CD4-positive, alpha-beta T cell (primary cell): Measurements from ENCODE around the gene FBRSL1. TPM values are rescaled to one million over a fixed set of nuclear protein-coding genes. Genes with fewer than 3 reads are reported as not detected.
A peak's percentile ranks its signal among the peaks of the same experiment; 100 is the strongest.

Source experiments
- ATAC-seq: fragments of 200-7000 bp; cut with Tn5 transposase; one replicate; pipeline ENCODE4 v1.10.0; 2022; ENCODE audit warnings: mild to moderate bottlenecking; ENCODE audit not compliant: poor library complexity
- CTCF ChIA-PET: fragments of 350-600 bp; sonication (Branson Sonifier 250); formaldehyde crosslinking; loops from one replicate; lab custom pipeline; 2021; ENCODE audit warnings: antibody characterized with exemption, inconsistent platforms; lab: Charles Lee
- POLR2A ChIA-PET: fragments of 350-600 bp; sonication (Branson Sonifier 250); formaldehyde crosslinking; loops from one replicate; lab custom pipeline; 2021; ENCODE audit warnings: antibody characterized with exemption, inconsistent platforms; lab: Charles Lee
- DNase-seq, 14 experiments: peaks; one replicate each; pipeline ENCODE4 v3.0.0-alpha.2; 2013 to 2020; ENCODE audit warnings: mixed read lengths in 2 of 14
- H3K27ac ChIP-seq, 2 donors: one replicate each; pipeline versions ENCODE4 v1.5.1 to v1.7.0; 2013; ENCODE audit warnings: low read length in 2 of 2, low read depth in 1 of 2, mild to moderate bottlenecking in 1 of 2
- H3K27me3 ChIP-seq, 2 experiments: 1 replicate in 1 of 2; 2 replicates in 1 of 2; pipeline versions ENCODE4 v1.6.1 to v1.7.0; 2013; ENCODE audit warnings: low read length in 2 of 2, control low read depth in 1 of 2, mild to moderate bottlenecking in 1 of 2, moderate library complexity in 1 of 2; ENCODE audit not compliant: insufficient read depth in 2 of 2, control insufficient read depth in 1 of 2
- H3K36me3 ChIP-seq: one replicate; pipeline ENCODE4 v1.6.1; 2013; ENCODE audit warnings: low read length, control low read depth; ENCODE audit not compliant: insufficient read depth
- H3K4me1 ChIP-seq: one replicate; pipeline ENCODE4 v1.6.1; 2013; ENCODE audit warnings: low read length, control low read depth; ENCODE audit not compliant: insufficient read depth
- H3K4me3 ChIP-seq: one replicate; pipeline ENCODE4 v1.5.1; 2013; ENCODE audit warnings: mild to moderate bottlenecking, low read length, moderate library complexity
- H3K9me3 ChIP-seq, 2 experiments: 1 replicate in 1 of 2; 2 replicates in 1 of 2; pipeline versions ENCODE4 v1.6.1 to v1.7.0; 2013; ENCODE audit warnings: low read length in 2 of 2, mild to moderate bottlenecking in 2 of 2, control low read depth in 1 of 2, moderate library complexity in 1 of 2; ENCODE audit not compliant: control insufficient read depth in 1 of 2, insufficient read depth in 1 of 2
- H3K27ac Mint-ChIP-seq: one replicate; pipeline ENCODE4 v1.8.0; 2020; ENCODE audit warnings: mixed read lengths
- H3K27me3 Mint-ChIP-seq: one replicate; pipeline ENCODE4 v1.8.0; 2021; ENCODE audit warnings: mixed read lengths
- H3K36me3 Mint-ChIP-seq: one replicate; pipeline ENCODE4 v1.8.0; 2021; ENCODE audit warnings: low read depth, mixed read lengths
- H3K4me1 Mint-ChIP-seq: one replicate; pipeline ENCODE4 v1.8.0; 2021; ENCODE audit warnings: low read depth, mixed read lengths
- H3K4me3 Mint-ChIP-seq: one replicate; pipeline ENCODE4 v1.8.0; 2020; ENCODE audit warnings: mild to moderate bottlenecking, mixed read lengths
- H3K9me3 Mint-ChIP-seq: one replicate; pipeline ENCODE4 v1.8.0; 2020; ENCODE audit warnings: mixed read lengths
- CTCF ChIP-seq: fragments of 200-600 bp; IDR thresholded peaks from one replicate; pipeline ENCODE4 v1.8.0; 2022; ENCODE audit warnings: antibody characterized with exemption, mild to moderate bottlenecking
- intact Hi-C, 2 experiments: fragments of 100-400 bp; cut with DNase I in 1 of 2; cut with micrococcal nuclease in 1 of 2; formaldehyde crosslinking; loops; one replicate each; pipeline versions ENCODE4 v1.15.1 to v1.9.0; 2023 to 2025; cut with DNase I, micrococcal nuclease
- total RNA-seq, 174 experiments: library from RNA in 2 of 174; stranded (reverse) in 2 of 174; gene quantifications; one replicate each; pipeline ENCODE4 v1.2.3 and lab custom pipeline; 2021 to 2026

Gene FBRSL1
- total RNA-seq, 2 experiments from 2014 or later = 75.8 to 80.7 TPM

DNA sequence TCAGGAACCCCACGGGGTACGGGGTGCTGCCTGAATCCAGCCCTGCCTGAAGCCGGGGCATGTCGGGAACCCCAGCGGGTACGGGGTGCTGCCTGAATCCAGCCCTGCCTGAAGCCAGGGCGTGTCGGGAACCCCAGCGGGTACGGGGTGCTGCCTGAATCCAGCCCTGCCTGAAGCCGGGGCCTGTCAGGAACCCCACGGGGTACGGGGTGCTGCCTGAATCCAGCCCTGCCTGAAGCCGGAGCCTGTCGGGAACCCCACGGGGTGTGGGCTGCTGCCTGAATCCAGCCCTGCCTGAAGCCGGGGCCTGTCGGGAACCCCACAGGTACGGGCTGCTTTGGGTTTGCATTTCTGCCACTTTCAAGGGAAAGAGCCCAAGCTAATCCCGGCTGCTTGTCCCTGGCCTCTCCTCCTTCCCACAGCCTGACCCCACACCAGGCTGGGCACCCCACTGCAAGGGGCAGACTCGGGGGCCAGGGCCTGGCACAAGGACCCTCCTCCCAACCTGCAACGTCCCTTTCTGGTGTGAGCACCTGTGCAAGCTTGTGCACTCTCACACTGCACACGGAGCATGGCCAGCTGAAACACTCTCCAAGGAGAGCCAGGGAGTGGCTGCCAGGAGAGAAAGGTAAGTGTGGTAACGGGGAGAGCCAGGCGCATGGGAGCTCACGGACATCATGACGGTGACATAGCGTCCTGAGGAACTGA, 5.6 kb upstream of the FBRSL1 start:
- Mint-ChIP-seq H3K9me3 (no peaks in the 10 kb centered on the region), H3K27me3 (no peaks in the 10 kb centered on the region), H3K4me3 (no peak overlapping the region), H3K27ac (no peak overlapping the region), H3K4me1 (peaks cover 45% of the 10 kb centered on the region), H3K36me3 (no peaks in the 10 kb centered on the region)
- CTCF ChIA-PET = no interaction called here
- DNase-seq (no peak), ATAC-seq (no peak)
- Histone ChIP-seq H3K9me3 (no peaks in the 10 kb centered on the region), H3K36me3 (no peaks in the 10 kb centered on the region), H3K4me3 (no peak overlapping the region), H3K27ac (no peak overlapping the region), H3K27me3 (no peaks in the 10 kb centered on the region), H3K4me1 (peaks cover 36% of the 10 kb centered on the region)
- POLR2A ChIA-PET = interaction anchor here (1.0 to 2.9 kb wide), 3 partner anchors 9 to 46 kb away, joined by 3 to 11 read pairs (median 5); no protein-coding TSS in a partner anchor
- no peak for TF ChIP-seq CTCF
- intact Hi-C loops = no loop called here

- TF ChIP-seq CTCF = no peak
- no peak overlapping the region for H3K27ac Mint-ChIP-seq
Observed at GRCh38 chr12:132484891-132485441, 5.0 kb upstream of the FBRSL1 start.

GRCh38 chr12:132485619-132486018, 4.3 kb upstream of the FBRSL1 start:
- POLR2A ChIA-PET = interaction anchor here (1.4 to 4.6 kb wide), 3 partner anchors 9 to 55 kb away, joined by 4 to 69 read pairs (median 11); no protein-coding TSS in a partner anchor
- H3K4me3 ChIP-seq = no peak overlapping the region
- Mint-ChIP-seq H3K4me1 (peaks cover 41% of the 10 kb centered on the region), H3K27ac (peak overlapping the region; percentile 81), H3K4me3 (peak overlapping the region; percentile 42), H3K27me3 (no peaks in the 10 kb centered on the region), H3K9me3 (no peaks in the 10 kb centered on the region), H3K36me3 (no peaks in the 10 kb centered on the region)
- intact Hi-C loops = loop anchor here (5.0 kb wide), 2 partner anchors 38 to 298 kb away; no protein-coding TSS in a partner anchor
- TF ChIP-seq CTCF = no peak
- H3K4me1 ChIP-seq = peaks cover 35% of the 10 kb centered on the region
- H3K27ac ChIP-seq = no peak overlapping the region
- no peaks in the 10 kb centered on the region for H3K36me3 ChIP-seq
- H3K27me3 ChIP-seq = no peaks in the 10 kb centered on the region
- CTCF ChIA-PET = no interaction called here
- no peak for DNase-seq
- H3K9me3 ChIP-seq = no peaks in the 10 kb centered on the region
- ATAC-seq = no peak

More at GRCh38 chr12:132484891-132485441, 5.0 kb upstream of the FBRSL1 start:
- no peaks in the 10 kb centered on the region for H3K9me3 ChIP-seq
- H3K27ac ChIP-seq = no peak overlapping the region
- H3K4me3 ChIP-seq = no peak overlapping the region
- CTCF ChIA-PET = no interaction called here
- no peaks in the 10 kb centered on the region for H3K27me3 ChIP-seq
- peaks cover 36% of the 10 kb centered on the region for H3K4me1 ChIP-seq
- Mint-ChIP-seq H3K9me3 (no peaks in the 10 kb centered on the region), H3K36me3 (no peaks in the 10 kb centered on the region), H3K27me3 (no peaks in the 10 kb centered on the region), H3K4me1 (peaks cover 41% of the 10 kb centered on the region), H3K4me3 (no peak overlapping the region)
- DNase-seq (no peak), ATAC-seq (no peak)
- intact Hi-C loops = loop anchor here (5.0 kb wide), 2 partner anchors 38 to 298 kb away; no protein-coding TSS in a partner anchor
- POLR2A ChIA-PET = interaction anchor here (1.4 to 4.6 kb wide), 4 partner anchors 8 to 54 kb away, joined by 4 to 69 read pairs (median 8); no protein-coding TSS in a partner anchor
- H3K36me3 ChIP-seq = no peaks in the 10 kb centered on the region
